ENCODE measurements around the gene FBXO47. TPM values are rescaled to one million over a fixed set of nuclear protein-coding genes. Genes with fewer than 3 reads are reported as not detected.

FBXO47 gene
- total and polyA plus RNA-seq, 10 of the 15 experiments (the other 5 are each of a cell fraction or from before 2014, with no cell fraction given): 0.04 to 0.06 (median 0.06) TPM; not detected in 7

GRCh38 chr17:38891441-38891840 lies 75.8 kb downstream of the FBXO47 start:
- Histone ChIP-seq H3K79me2 (ENCODE audit: control insufficient read depth, insufficient read depth, low read length) (peaks cover 4% of the 10 kb centered on the region), H3K4me1 (ENCODE audit: control insufficient read depth, insufficient read depth, low read length) (no peaks in the 10 kb centered on the region), H3K9me3 (replicated peaks; ENCODE audit: control insufficient read depth, insufficient read depth, low read length) (no peaks in the 10 kb centered on the region; the same call in 2 of the 3 replicates), H3K27me3 (replicated peaks in 1 of 2; ENCODE audit: control insufficient read depth in 2 of 2, insufficient read depth in 2 of 2, low read length in 1 of 2) (no peaks in the 10 kb centered on the region), H3K4me3 (no peak overlapping the region), H4K20me1 (ENCODE audit: control insufficient read depth, insufficient read depth) (no peaks in the 10 kb centered on the region; the same call in 1 of the 2 replicates), H2AFZ (ENCODE audit: control insufficient read depth, low read depth, low read length) (no peak overlapping the region), H3K4me2 (ENCODE audit: control insufficient read depth, insufficient read depth) (no peak overlapping the region), H3K9ac (ENCODE audit: control insufficient read depth, insufficient read depth, low read length) (no peak overlapping the region), H3K27ac (ENCODE audit: control insufficient read depth, insufficient read depth) (no peak overlapping the region), H3K36me3 (ENCODE audit: control insufficient read depth in 2 of 2, insufficient read depth in 2 of 2, low read length in 1 of 2) (peaks cover 29 to 40% of the 10 kb centered on the region in 2 experiments)
- 66% methylated on average over 8 of the region's 8 CpGs for whole genome bisulfite sequencing (ENCODE audit: insufficient coverage, insufficient replicate concordance, low lambda C conversion rate, missing lambda C conversion rate)
- DNase-seq (ENCODE audit: low read depth, low spot score) (no peak), FAIRE-seq (no peak), ATAC-seq (no peak)
- TF ChIP-seq ASH2L (IDR thresholded peaks at IDR 0.05; ENCODE audit: borderline replicate concordance, low read depth): no peak
- no peak for TF ChIP-seq ESRRA (IDR thresholded peaks at IDR 0.05; ENCODE audit: low read length)
- TF ChIP-seq RFX5 (IDR thresholded peaks at IDR 0.05; ENCODE audit: low read depth, low read length): no peak
- no peak for TF ChIP-seq BRCA1 (IDR thresholded peaks at IDR 0.05; ENCODE audit: low read depth, low read length)
- TF ChIP-seq ATF3 (IDR thresholded peaks at IDR 0.05; ENCODE audit: borderline replicate concordance, extremely low read depth, low read depth, low read length): no peak
- TF ChIP-seq RELB (IDR thresholded peaks at IDR 0.05; ENCODE audit: low read depth): no peak
- TF ChIP-seq MYB (IDR thresholded peaks at IDR 0.05; ENCODE audit: borderline replicate concordance, low read depth, low read length): no peak
- TF ChIP-seq CHD4 (IDR thresholded peaks at IDR 0.05): no peak
- no peak for TF ChIP-seq RB1 (IDR thresholded peaks at IDR 0.05; ENCODE audit: borderline replicate concordance)
- no peak for TF ChIP-seq HDGF (IDR thresholded peaks at IDR 0.05)
- no peak for TF ChIP-seq RUNX3 (IDR thresholded peaks at IDR 0.05; ENCODE audit: low read length)
- TF ChIP-seq ZNF384 (IDR thresholded peaks at IDR 0.05; ENCODE audit: borderline replicate concordance, low read depth, low read length): no peak
- no TSS peak for BruUV-seq (replicated peaks)
- RAD21 ChIA-PET (ENCODE audit: unreplicated experiment): no interaction called here
- SMC1A ChIA-PET (ENCODE audit: uncharacterized antibody, unreplicated experiment): interaction anchor here (0.7 to 1.2 kb wide), 2 partner anchors 20 to 251 kb away, joined by 3 read pairs; no protein-coding TSS in a partner anchor
- CTCF ChIA-PET: no interaction called here
- in situ Hi-C loops (cut with MboI) (no loop called here), intact Hi-C loops (cut with micrococcal nuclease; ENCODE audit: unreplicated experiment) (no loop called here)
- POLR2A ChIA-PET: no interaction called here
